Vagina (tissue), 2 donors: ENCODE results near the gene ZNF534.

ENCODE experiments used
- CTCF ChIP-seq, 3 experiments: fragments of 450-650 bp in 2 of 3; fragments of 200-600 bp in 1 of 3; sonication (generic) in 1 of 3; IDR thresholded peaks; one replicate each; pipeline ENCODE4 v1.5.1; 2017 to 2019; ENCODE audit warnings: antibody characterized with exemption in 3 of 3, mild to moderate bottlenecking in 2 of 3, moderate library complexity in 2 of 3
- POLR2A ChIP-seq, 2 donors: fragments of 450-650 bp; IDR thresholded peaks; one replicate each; pipeline ENCODE4 v1.6.1; 2017; ENCODE audit warnings: antibody characterized with exemption in 2 of 2, mild to moderate bottlenecking in 2 of 2, moderate library complexity in 2 of 2

GRCh38 chr19:52453324-52454094 is 24.6 kb downstream of the ZNF534 start, which contains the start of gene ZNF578:
- no peak for TF ChIP-seq CTCF (IDR thresholded peaks at IDR 0.05)
- no peak for TF ChIP-seq POLR2A (IDR thresholded peaks at IDR 0.05)
